HCT116 (cell line): ENCODE results near the gene PPP1R10. TPM values are rescaled to one million over a fixed set of nuclear protein-coding genes. Genes with fewer than 3 reads are reported as not detected.

ENCODE experiments used
- ATAC-seq: fragments of 200-7000 bp; cut with Tn5 transposase; 2 replicates; pipeline ENCODE4 v1.9.1; 2020; ENCODE audit warnings: mild to moderate bottlenecking, moderate library complexity
- BruUV-seq: library from RNA; stranded (reverse); fragments of 400-500 nt; replicated peaks from 2 replicates; lab custom pipeline; 2021; lab: Mats Ljungman, UMichigan
- CTCF ChIA-PET: fragments of 300-600 bp; sonication (Branson Sonifier 250); formaldehyde crosslinking; loops from one replicate; lab custom pipeline; 2021; ENCODE audit warnings: antibody characterized with exemption; lab: Charles Lee
- POLR2A ChIA-PET: fragments of 300-600, 350-600 bp; sonication (Branson Sonifier 250); formaldehyde crosslinking; loops from one replicate; lab custom pipeline; 2021; ENCODE audit warnings: antibody characterized with exemption; lab: Charles Lee
- RAD21 ChIA-PET, 2 experiments: fragments of 300-600 bp; sonication (Branson Sonifier 250); formaldehyde crosslinking; loops; one replicate each; lab custom pipeline; 2023; ENCODE audit warnings: low total read pairs in 2 of 2; ENCODE audit not compliant: uncharacterized antibody in 2 of 2, unreplicated experiment in 2 of 2, low non-redundant PET in 1 of 2; lab: Charles Lee
- DNase-seq: peaks from one replicate; pipeline ENCODE4 v3.0.0-alpha.2; 2010; ENCODE audit warnings: low read depth, low spot score
- H2AFZ ChIP-seq: fragments of 200-600 bp; shearing (Covaris generic), sonication (generic); 2 replicates; pipeline ENCODE4 v1.6.1; 2017; ENCODE audit warnings: low read depth, mixed run types, mixed read lengths, antibody characterized with exemption, low read length; ENCODE audit not compliant: poor library complexity, severe bottlenecking
- H3K27ac ChIP-seq: 2 replicates; pipeline ENCODE4 v1.5.1; 2012; ENCODE audit warnings: low read depth, low read length
- H3K27me3 ChIP-seq: fragments of 200-600 bp; sonication (generic); 2 replicates; pipeline ENCODE4 v1.6.1; 2016; ENCODE audit warnings: mixed run types, low read length, mixed read lengths; ENCODE audit not compliant: insufficient read depth
- H3K36me3 ChIP-seq, 2 experiments: fragments of 200-500 bp in 1 of 2; fragments of 200-600 bp in 1 of 2; sonication (Bioruptor generic) in 1 of 2; sonication (generic) in 1 of 2; 2 replicates each; pipeline versions ENCODE4 v1.5.1 to v1.6.1; 2014 to 2016; ENCODE audit warnings: low read length in 2 of 2, inconsistent platforms in 1 of 2, mixed read lengths in 1 of 2, mixed run types in 1 of 2; ENCODE audit not compliant: insufficient read depth in 2 of 2, control insufficient read depth in 1 of 2
- H3K4me1 ChIP-seq, 2 experiments: fragments of 200-600 bp in 1 of 2; sonication (generic) in 1 of 2; 2 replicates each; pipeline versions ENCODE4 v1.5.1 to v1.6.1; 2012 to 2017; ENCODE audit warnings: low read length in 2 of 2, inconsistent platforms in 1 of 2, mild to moderate bottlenecking in 1 of 2, mixed read lengths in 1 of 2, mixed run types in 1 of 2, moderate library complexity in 1 of 2; ENCODE audit not compliant: insufficient read depth in 2 of 2, control insufficient read depth in 1 of 2
- H3K4me2 ChIP-seq: fragments of 200-600 bp; sonication (generic); 2 replicates; pipeline ENCODE4 v1.6.1; 2017; ENCODE audit warnings: mixed run types, low read length, mixed read lengths
- H3K4me3 ChIP-seq, 2 experiments: fragments of 200-600 bp in 1 of 2; sonication (generic) in 1 of 2; replicated peaks in 1 of 2; 2 replicates each; pipeline ENCODE4 v1.5.1; 2011 to 2016; ENCODE audit warnings: low read length in 2 of 2, control low read depth in 1 of 2, low read depth in 1 of 2, mild to moderate bottlenecking in 1 of 2, mixed read lengths in 1 of 2, mixed run types in 1 of 2
- H3K79me2 ChIP-seq: fragments of 200-600 bp; sonication (generic); 2 replicates; pipeline ENCODE4 v1.6.1; 2017; ENCODE audit warnings: mild to moderate bottlenecking, mixed run types, low read length, moderate library complexity, mixed read lengths; ENCODE audit not compliant: insufficient read depth
- H3K9ac ChIP-seq: fragments of 200-600 bp; sonication (generic); 2 replicates; pipeline ENCODE4 v1.6.1; 2016; ENCODE audit warnings: low read length, mixed read lengths
- H3K9me2 ChIP-seq: fragments of 200-600 bp; sonication (generic), shearing (Covaris generic); 2 replicates; pipeline ENCODE4 v1.6.1; 2017; ENCODE audit warnings: mixed run types, mild to moderate bottlenecking, moderate library complexity; ENCODE audit not compliant: insufficient read depth
- H3K9me3 ChIP-seq, 2 experiments: fragments of 200-500 bp in 1 of 2; fragments of 200-600 bp in 1 of 2; sonication (Bioruptor generic) in 1 of 2; sonication (generic) in 1 of 2; 2 replicates each; pipeline ENCODE4 v1.6.1; 2014 to 2017; ENCODE audit warnings: low read length in 2 of 2, mixed read lengths in 2 of 2, inconsistent platforms in 1 of 2, low read depth in 1 of 2, mild to moderate bottlenecking in 1 of 2, mixed run types in 1 of 2, moderate library complexity in 1 of 2; ENCODE audit not compliant: control insufficient read depth in 1 of 2, insufficient read depth in 1 of 2
- H4K20me1 ChIP-seq: fragments of 200-600 bp; sonication (generic), shearing (Covaris generic); 2 replicates; pipeline ENCODE4 v1.6.1; 2017; ENCODE audit warnings: mixed run types, mild to moderate bottlenecking, moderate library complexity; ENCODE audit not compliant: insufficient read depth
- ATF3 ChIP-seq: IDR thresholded peaks from 2 replicates; pipeline ENCODE4 v1.6.1; 2012
- CTCF ChIP-seq, 3 experiments: fragments of 200-600 bp in 1 of 3; sonication (generic) in 1 of 3; IDR thresholded peaks in 2 of 3; conservative IDR thresholded peaks in 1 of 3; 2 replicates each; pipeline ENCODE4 v1.5.1; 2012 to 2017; ENCODE audit warnings: low read depth in 2 of 3, low read length in 2 of 3, antibody characterized with exemption in 1 of 3, borderline replicate concordance in 1 of 3, control low read depth in 1 of 3, mild to moderate bottlenecking in 1 of 3, mixed read lengths in 1 of 3, mixed run types in 1 of 3, moderate library complexity in 1 of 3; ENCODE audit not compliant: insufficient read depth in 1 of 3
- EGR1 ChIP-seq: IDR thresholded peaks from 2 replicates; pipeline ENCODE4 v1.6.1; 2012; ENCODE audit warnings: low read depth
- ELF1 ChIP-seq: IDR thresholded peaks from 2 replicates; pipeline ENCODE4 v1.6.1; 2012; ENCODE audit warnings: low read depth, borderline replicate concordance
- EZH2 ChIP-seq: fragments of 200-600 bp; sonication (generic); IDR thresholded peaks from 2 replicates; pipeline ENCODE4 v1.6.1; 2017; ENCODE audit warnings: antibody characterized with exemption, mixed run types
- FOSL1 ChIP-seq: IDR thresholded peaks from 2 replicates; pipeline ENCODE4 v1.6.1; 2012; ENCODE audit warnings: low read depth
- JUND ChIP-seq: IDR thresholded peaks from 2 replicates; pipeline ENCODE4 v1.6.1; 2012
- MAX ChIP-seq: IDR thresholded peaks from 2 replicates; pipeline ENCODE4 v1.6.1; 2012
- POLR2A ChIP-seq: IDR thresholded peaks from 2 replicates; pipeline ENCODE4 v1.7.0; 2011; ENCODE audit warnings: borderline replicate concordance; ENCODE audit not compliant: insufficient read depth, insufficient read length; ENCODE audit errors: extremely low read depth
- POLR2AphosphoS5 ChIP-seq: IDR thresholded peaks from 2 replicates; pipeline ENCODE4 v1.6.1; 2011; ENCODE audit warnings: mild to moderate bottlenecking, low read depth, low read length, moderate library complexity
- SP1 ChIP-seq: IDR thresholded peaks from 2 replicates; pipeline ENCODE4 v1.6.1; 2012; ENCODE audit warnings: low read depth
- SRF ChIP-seq: IDR thresholded peaks from 2 replicates; pipeline ENCODE4 v1.6.1; 2012; ENCODE audit warnings: low read depth
- TCF7L2 ChIP-seq: IDR thresholded peaks from 2 replicates; pipeline ENCODE4 v1.7.0; 2011; ENCODE audit warnings: borderline replicate concordance, inconsistent platforms; ENCODE audit not compliant: insufficient read depth, insufficient read length; ENCODE audit errors: extremely low read depth
- ZBTB33 ChIP-seq: IDR thresholded peaks from 2 replicates; pipeline ENCODE4 v1.6.1; 2011; ENCODE audit warnings: mild to moderate bottlenecking, low read length, moderate library complexity; ENCODE audit not compliant: insufficient replicate concordance; ENCODE audit errors: extremely low read depth
- intact Hi-C: fragments of 100-400 bp; cut with micrococcal nuclease; formaldehyde crosslinking; loops from 2 replicates; pipeline ENCODE4 v1.10.0; 2022
- total RNA-seq: library from RNA; stranded (reverse); gene quantifications from one replicate; pipeline ENCODE4 v1.2.1, GENCODE V29; 2021; ENCODE audit not compliant: unreplicated experiment

PPP1R10 gene
- total RNA-seq, 1 experiment from 2014 or later, result 104 TPM

- Histone ChIP-seq H2AFZ (no peak overlapping the region), H3K9ac (no peak overlapping the region), H3K27ac (no peak overlapping the region), H4K20me1 (no peaks in the 10 kb centered on the region), H3K4me1 (no peaks in the 10 kb centered on the region), H3K79me2 (no peaks in the 10 kb centered on the region), H3K9me2 (no peaks in the 10 kb centered on the region), H3K36me3 (peaks cover 40 to 69% of the 10 kb centered on the region in 2 experiments; a peak in 3 of 4 replicates), H3K27me3 (no peaks in the 10 kb centered on the region), H3K4me2 (no peak overlapping the region), H3K9me3 (no peaks in the 10 kb centered on the region), H3K4me3 (no peak overlapping the region)
- ATAC-seq (no peak), DNase-seq (no peak)
- CTCF ChIA-PET, result no interaction called here
- POLR2A ChIA-PET, result no interaction called here
- intact Hi-C loops, result no loop called here
- no peak for TF ChIP-seq ZBTB33
- RAD21 ChIA-PET, result no interaction called here
- BruUV-seq, result no TSS peak
These were observed 39.5 kb upstream of the PPP1R10 start for GRCh38 chr6:30656513-30656912.

- BruUV-seq, result no TSS peak
- H4K20me1 ChIP-seq, result no peaks in the 10 kb centered on the region
- ATAC-seq (no peak), DNase-seq (no peak)
- no peaks in the 10 kb centered on the region for H3K9me2 ChIP-seq
- TF ChIP-seq EGR1 (no peak), JUND (no peak), FOSL1 (no peak), ZBTB33 (no peak), POLR2A (no peak), TCF7L2 (no peak), MAX (no peak), ATF3 (no peak), SP1 (no peak), EZH2 (no peak), SRF (no peak), POLR2AphosphoS5 (no peak), ELF1 (no peak), CTCF (IDR thresholded peaks at IDR 0.05 in 2 of 3, conservative IDR thresholded peaks at IDR 0.05 in 1 of 3; ENCODE audit: borderline replicate concordance in 1 of 3, insufficient read depth in 1 of 3, low read depth in 2 of 3, low read length in 2 of 3) (no peak)
- no peaks in the 10 kb centered on the region for H3K79me2 ChIP-seq
- H3K4me1 ChIP-seq, result no peaks in the 10 kb centered on the region
- H3K4me3 ChIP-seq, result no peak overlapping the region
- no peak overlapping the region for H3K9ac ChIP-seq
- intact Hi-C loops, result no loop called here
- H3K27ac ChIP-seq, result no peak overlapping the region
- CTCF ChIA-PET, result no interaction called here
- peaks cover 46 to 75% of the 10 kb centered on the region in 2 experiments; a peak in 3 of 4 replicates for H3K36me3 ChIP-seq
- POLR2A ChIA-PET, result no interaction called here
- no peaks in the 10 kb centered on the region for H3K27me3 ChIP-seq
- RAD21 ChIA-PET, result no interaction called here
- no peak overlapping the region for H2AFZ ChIP-seq
- H3K9me3 ChIP-seq, result no peaks in the 10 kb centered on the region
- no peak overlapping the region for H3K4me2 ChIP-seq
These were observed 38.7 kb upstream of the PPP1R10 start for GRCh38 chr6:30655743-30656094.
